ENCODE measurements around the gene PASK. TPM values are rescaled to one million over a fixed set of nuclear protein-coding genes. Genes with fewer than 3 reads are reported as not detected.

The PASK gene
- total RNA-seq, 2 experiments from 2014 or later: 26.8 to 84.3 TPM

DNA sequence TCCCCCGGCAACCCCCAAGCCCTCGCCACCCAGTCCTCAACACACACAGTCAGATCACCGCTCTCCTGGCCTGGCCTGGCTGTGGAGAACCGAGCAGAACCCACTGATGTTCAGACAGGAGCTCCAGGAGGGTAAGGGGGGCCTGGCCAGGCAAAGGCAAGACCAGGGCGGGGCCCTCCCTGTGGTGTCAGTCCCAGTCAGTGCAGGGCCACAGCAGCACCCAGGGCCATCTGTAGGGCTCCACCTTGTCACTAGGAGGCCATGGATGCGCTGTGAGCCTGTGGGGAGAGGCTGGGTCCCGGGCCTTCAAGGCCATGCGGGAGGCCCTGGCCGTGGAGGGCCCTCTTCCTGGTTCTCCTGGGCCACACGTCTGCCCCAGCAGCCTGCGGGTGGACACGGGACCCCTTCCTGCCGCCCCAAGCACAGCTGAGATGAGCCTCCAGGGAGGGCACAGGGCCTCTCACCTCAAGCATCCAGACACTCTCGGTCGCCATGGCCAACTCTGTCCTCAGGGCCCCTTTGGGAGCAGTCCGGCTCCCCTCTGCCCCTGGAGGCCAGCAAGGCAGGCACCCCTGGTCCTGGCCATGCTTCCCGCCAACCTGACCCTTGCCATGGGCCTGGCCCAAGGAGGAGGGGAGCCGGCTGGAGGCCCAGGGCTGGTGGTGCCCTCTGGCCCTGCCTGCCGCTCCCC is 41.2 kb upstream of the PASK start:
- no peak overlapping the region for H2AFZ ChIP-seq (ENCODE audit: low read length)
- intact Hi-C loops (cut with micrococcal nuclease; ENCODE audit: unreplicated experiment): no loop called here
- no peak overlapping the region for H3K4me3 ChIP-seq (ENCODE audit: low read depth, low read length, poor library complexity, severe bottlenecking)
- H3K79me2 ChIP-seq (ENCODE audit: insufficient read depth, low read depth, low read length): no peaks in the 10 kb centered on the region
- no peaks in the 10 kb centered on the region for H3K9me3 ChIP-seq (ENCODE audit: low read length)
- H3K27ac ChIP-seq (ENCODE audit: low read depth, low read length, poor library complexity, severe bottlenecking): no peak overlapping the region
- TF ChIP-seq CTCF (conservative IDR thresholded peaks at IDR 0.05; ENCODE audit: low read length) (no peak), EZH2phosphoT487 (IDR thresholded peaks at IDR 0.05; ENCODE audit: borderline replicate concordance, low read depth, low read length) (no peak)
- H3K4me2 ChIP-seq (ENCODE audit: low read length): no peak overlapping the region
- POLR2A ChIA-PET: no interaction called here
- H3K36me3 ChIP-seq (ENCODE audit: insufficient read depth, low read length): no peaks in the 10 kb centered on the region
- DNase-seq (ENCODE audit: low spot score): no peak
- CTCF ChIA-PET (ENCODE audit: unreplicated experiment): no interaction called here
- no TSS peak for BruUV-seq (replicated peaks)
- no peaks in the 10 kb centered on the region for H4K20me1 ChIP-seq (ENCODE audit: insufficient read depth, low read length)
- peaks cover 13% of the 10 kb centered on the region for H3K4me1 ChIP-seq (ENCODE audit: insufficient read depth, low read length, poor library complexity, severe bottlenecking)
- H3K9me2 ChIP-seq (ENCODE audit: insufficient read depth, low read length): no peaks in the 10 kb centered on the region

GRCh38 chr2:241189856-241190201 is 40.6 kb upstream of the PASK start:
- TF ChIP-seq EZH2phosphoT487 (IDR thresholded peaks at IDR 0.05; ENCODE audit: borderline replicate concordance, low read depth, low read length) (no peak), CTCF (conservative IDR thresholded peaks at IDR 0.05; ENCODE audit: low read length) (no peak)
- Histone ChIP-seq H3K27ac (ENCODE audit: low read depth, low read length, poor library complexity, severe bottlenecking) (no peak overlapping the region), H2AFZ (ENCODE audit: low read length) (no peak overlapping the region), H3K36me3 (ENCODE audit: insufficient read depth, low read length) (no peaks in the 10 kb centered on the region), H4K20me1 (ENCODE audit: insufficient read depth, low read length) (no peaks in the 10 kb centered on the region), H3K9me3 (ENCODE audit: low read length) (no peaks in the 10 kb centered on the region), H3K79me2 (ENCODE audit: insufficient read depth, low read depth, low read length) (no peaks in the 10 kb centered on the region), H3K4me2 (ENCODE audit: low read length) (no peak overlapping the region), H3K4me1 (ENCODE audit: insufficient read depth, low read length, poor library complexity, severe bottlenecking) (peaks cover 13% of the 10 kb centered on the region), H3K4me3 (ENCODE audit: low read depth, low read length, poor library complexity, severe bottlenecking) (no peak overlapping the region), H3K9me2 (ENCODE audit: insufficient read depth, low read length) (no peaks in the 10 kb centered on the region)
- DNase-seq (ENCODE audit: low spot score): no peak
- POLR2A ChIA-PET: interaction anchor here (0.5 kb wide), 1 partner anchor 10 kb away, joined by 3 read pairs; no protein-coding TSS in a partner anchor
- BruUV-seq (replicated peaks): no TSS peak
- CTCF ChIA-PET (ENCODE audit: unreplicated experiment): no interaction called here
- intact Hi-C loops (cut with micrococcal nuclease; ENCODE audit: unreplicated experiment): no loop called here

DNA sequence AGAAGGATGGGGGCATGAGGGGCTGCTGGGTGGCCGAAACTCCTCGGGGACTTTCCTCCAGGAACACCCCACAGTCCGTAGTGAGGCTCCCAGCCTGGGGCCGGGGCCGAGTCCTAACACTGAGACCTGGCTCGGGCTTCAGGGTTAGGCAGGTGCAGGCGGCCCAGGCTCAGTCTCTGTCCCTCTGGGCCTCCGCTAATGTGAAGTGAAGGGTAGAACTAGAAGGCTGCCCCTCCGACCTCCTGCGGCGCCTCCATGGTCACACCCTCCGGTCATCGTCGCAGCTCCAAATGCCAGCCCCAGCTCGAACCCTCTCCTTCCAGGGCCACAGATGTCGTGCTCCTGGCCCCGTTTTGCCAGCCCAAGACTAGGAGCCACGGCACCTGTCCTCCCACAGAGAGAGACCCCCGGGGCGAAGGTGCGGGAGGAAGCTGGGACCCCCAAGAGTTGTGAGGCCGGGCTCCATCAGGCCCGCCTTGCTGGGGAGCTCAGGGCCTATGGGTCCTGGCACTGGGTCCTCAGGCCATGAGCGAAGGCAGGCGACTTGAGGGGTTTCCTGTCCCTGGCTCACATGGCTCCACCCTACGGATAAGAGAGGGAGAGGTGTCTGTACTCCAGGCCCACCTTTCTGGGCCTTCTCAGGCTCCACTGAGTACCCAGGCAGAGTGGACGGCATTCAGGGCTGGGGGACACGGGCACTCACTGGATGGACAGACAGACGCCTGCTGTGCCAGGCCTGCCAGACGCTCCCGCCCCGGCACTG is 40.0 kb upstream of the PASK start:
- POLR2A ChIA-PET: interaction anchor here (0.5 kb wide), 1 partner anchor 9 kb away, joined by 3 read pairs; no protein-coding TSS in a partner anchor
- Histone ChIP-seq H3K4me3 (ENCODE audit: low read depth, low read length, poor library complexity, severe bottlenecking) (no peak overlapping the region), H3K9me2 (ENCODE audit: insufficient read depth, low read length) (no peaks in the 10 kb centered on the region), H2AFZ (ENCODE audit: low read length) (no peak overlapping the region), H3K4me2 (ENCODE audit: low read length) (no peak overlapping the region), H3K79me2 (ENCODE audit: insufficient read depth, low read depth, low read length) (no peaks in the 10 kb centered on the region), H3K27ac (ENCODE audit: low read depth, low read length, poor library complexity, severe bottlenecking) (no peak overlapping the region), H3K4me1 (ENCODE audit: insufficient read depth, low read length, poor library complexity, severe bottlenecking) (peaks cover 13% of the 10 kb centered on the region), H3K36me3 (ENCODE audit: insufficient read depth, low read length) (no peaks in the 10 kb centered on the region), H4K20me1 (ENCODE audit: insufficient read depth, low read length) (no peaks in the 10 kb centered on the region), H3K9me3 (ENCODE audit: low read length) (no peaks in the 10 kb centered on the region)
- TF ChIP-seq CTCF (conservative IDR thresholded peaks at IDR 0.05; ENCODE audit: low read length) (no peak), EZH2phosphoT487 (IDR thresholded peaks at IDR 0.05; ENCODE audit: borderline replicate concordance, low read depth, low read length) (no peak)
- CTCF ChIA-PET (ENCODE audit: unreplicated experiment): no interaction called here
- BruUV-seq (replicated peaks): no TSS peak
- intact Hi-C loops (cut with micrococcal nuclease; ENCODE audit: unreplicated experiment): no loop called here
- DNase-seq (ENCODE audit: low spot score): no peak
